Measurements from ENCODE around the gene HYLS1. TPM values are rescaled to one million over a fixed set of nuclear protein-coding genes. Genes with fewer than 3 reads are reported as not detected.

HYLS1 gene
- total RNA-seq, 2 donors from 2014 or later = 3.7 to 5.0 TPM

DNA sequence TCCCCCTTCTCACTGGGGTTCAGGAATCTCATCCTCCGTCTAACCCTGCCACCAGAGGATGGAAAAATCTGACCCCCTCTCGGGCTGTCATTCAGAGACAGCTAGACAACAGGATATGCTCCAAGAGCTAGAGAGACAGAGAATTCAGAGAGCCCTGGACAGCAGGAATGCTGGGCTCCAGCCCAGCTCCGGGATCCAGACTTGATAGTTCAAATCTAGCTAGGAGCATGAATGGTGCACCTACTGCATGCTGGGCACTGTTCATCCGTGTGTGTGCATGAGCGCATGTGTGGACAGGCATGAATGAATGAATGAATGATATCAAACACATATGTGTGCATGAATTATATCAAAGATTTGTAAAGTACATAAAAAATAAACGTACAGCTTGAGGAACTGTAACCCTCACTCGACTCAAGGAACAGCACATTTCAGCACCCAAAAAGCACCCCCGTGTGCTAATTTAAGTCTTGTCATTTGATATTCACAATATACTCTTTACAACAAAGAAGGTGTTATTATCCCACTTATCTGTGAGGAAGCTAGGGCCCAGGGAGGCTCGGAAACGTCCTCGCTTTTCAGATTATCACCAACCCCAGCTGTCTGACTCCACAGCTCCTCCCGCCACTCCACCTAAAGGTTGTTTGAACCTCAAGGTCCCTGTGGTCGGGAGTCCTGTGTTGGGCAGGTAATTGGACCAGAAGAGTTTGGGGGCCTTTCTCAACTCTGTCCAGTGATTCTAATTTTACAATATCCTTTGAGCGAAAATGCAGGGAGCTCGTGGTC lies 57.7 kb downstream of the HYLS1 start:
- DNase-seq (ENCODE audit: low spot score) = no peak
- intact Hi-C loops (cut with DNase I) = no loop called here

- DNase-seq (ENCODE audit: low spot score) = no peak
- intact Hi-C loops (cut with DNase I) = no loop called here
Observed at GRCh38 chr11:125945797-125946520, 58.5 kb downstream of the HYLS1 start, which contains the start of gene VSIG10L2. Gene VSIG10L2 (plus strand): TSS chr11:125946044. CDS start chr11:125946056, 12 bp downstream.

GRCh38 chr11:125946712-125947418 lies 59.4 kb downstream of the HYLS1 start:
- intact Hi-C loops (cut with DNase I) = no loop called here
- DNase-seq (ENCODE audit: low spot score) = no peak

DNA sequence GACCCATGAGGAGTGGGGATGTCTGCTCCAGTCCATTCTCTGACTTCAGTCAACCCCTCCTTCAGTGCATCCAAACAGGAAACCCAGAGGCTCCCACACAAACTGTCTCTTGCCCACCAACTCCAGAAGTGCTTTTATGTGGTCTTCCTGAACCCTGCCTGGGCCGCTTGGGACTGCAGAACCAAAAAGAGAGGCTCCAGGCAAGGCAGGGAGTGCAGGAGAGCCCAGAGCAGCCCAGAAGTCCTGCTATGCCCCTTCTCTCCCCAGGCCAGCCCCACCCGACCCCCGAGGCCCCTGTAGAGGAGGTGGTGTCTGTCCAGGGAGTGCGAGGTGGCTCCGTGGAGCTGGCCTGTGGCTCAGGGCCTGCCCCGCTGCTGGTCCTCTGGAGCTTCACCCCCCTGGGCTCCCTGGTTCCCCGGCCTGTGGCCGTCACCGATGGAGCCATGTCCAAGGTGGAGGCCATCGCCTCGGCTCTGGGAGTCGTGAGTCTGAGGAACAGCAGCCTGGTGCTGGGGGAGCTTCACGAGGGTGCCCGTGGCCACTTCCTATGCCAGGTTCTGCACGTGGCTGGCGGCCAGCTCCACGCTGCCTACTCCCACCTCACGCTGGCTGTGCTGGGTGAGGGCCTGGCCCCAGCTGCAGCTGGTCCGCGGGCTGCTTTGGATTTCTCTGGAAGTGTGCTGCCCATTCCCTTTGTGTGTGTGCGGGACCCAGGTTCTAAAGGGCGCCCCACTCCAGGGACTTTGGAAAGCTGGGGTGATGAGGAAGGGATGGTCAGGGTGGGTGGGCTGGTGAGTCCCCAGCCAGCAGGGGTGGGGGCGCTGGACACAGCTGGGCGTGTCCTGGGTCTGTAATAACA lies 60.2 kb downstream of the HYLS1 start:
- no peak for DNase-seq (ENCODE audit: low spot score)
- intact Hi-C loops (cut with DNase I) = no loop called here

DNA sequence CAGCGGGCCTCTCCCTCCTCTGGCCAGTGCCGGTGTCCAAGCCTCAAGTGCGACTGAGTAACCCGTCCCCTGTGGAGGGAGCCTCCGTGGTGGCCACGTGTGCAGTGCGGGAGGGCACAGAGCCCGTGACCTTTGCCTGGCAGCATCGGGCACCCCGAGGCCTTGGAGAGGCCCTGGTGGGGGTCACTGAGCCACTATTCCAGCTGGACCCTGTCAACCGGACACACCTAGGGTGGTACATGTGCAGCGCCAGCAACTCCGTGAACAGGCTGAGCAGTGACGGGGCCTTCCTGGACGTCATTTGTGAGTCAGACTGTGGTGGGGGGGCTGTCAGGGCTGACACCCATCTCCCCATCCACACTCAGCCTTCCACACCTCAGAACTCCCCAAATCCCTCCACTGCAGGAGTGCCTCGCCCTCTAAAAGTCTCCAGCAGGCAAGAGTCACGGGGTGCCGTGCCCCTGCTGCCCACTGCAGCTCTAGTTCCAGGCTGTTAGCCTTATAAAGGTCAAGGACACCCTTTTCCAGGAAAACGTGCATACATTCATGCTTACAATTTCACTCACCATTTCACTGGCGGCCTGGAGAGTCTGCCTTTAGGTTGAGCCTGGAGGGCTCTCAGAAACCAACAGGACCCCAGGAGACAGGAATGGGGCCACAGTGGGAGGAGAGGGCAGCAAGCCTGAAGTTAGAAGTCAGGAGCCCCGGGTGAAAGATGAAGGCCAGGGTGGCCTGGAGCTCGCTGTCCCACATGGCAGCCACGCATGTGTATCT lies 61.0 kb downstream of the HYLS1 start:
- intact Hi-C loops (cut with DNase I) = no loop called here
- no peak for DNase-seq (ENCODE audit: low spot score)

DNA sequence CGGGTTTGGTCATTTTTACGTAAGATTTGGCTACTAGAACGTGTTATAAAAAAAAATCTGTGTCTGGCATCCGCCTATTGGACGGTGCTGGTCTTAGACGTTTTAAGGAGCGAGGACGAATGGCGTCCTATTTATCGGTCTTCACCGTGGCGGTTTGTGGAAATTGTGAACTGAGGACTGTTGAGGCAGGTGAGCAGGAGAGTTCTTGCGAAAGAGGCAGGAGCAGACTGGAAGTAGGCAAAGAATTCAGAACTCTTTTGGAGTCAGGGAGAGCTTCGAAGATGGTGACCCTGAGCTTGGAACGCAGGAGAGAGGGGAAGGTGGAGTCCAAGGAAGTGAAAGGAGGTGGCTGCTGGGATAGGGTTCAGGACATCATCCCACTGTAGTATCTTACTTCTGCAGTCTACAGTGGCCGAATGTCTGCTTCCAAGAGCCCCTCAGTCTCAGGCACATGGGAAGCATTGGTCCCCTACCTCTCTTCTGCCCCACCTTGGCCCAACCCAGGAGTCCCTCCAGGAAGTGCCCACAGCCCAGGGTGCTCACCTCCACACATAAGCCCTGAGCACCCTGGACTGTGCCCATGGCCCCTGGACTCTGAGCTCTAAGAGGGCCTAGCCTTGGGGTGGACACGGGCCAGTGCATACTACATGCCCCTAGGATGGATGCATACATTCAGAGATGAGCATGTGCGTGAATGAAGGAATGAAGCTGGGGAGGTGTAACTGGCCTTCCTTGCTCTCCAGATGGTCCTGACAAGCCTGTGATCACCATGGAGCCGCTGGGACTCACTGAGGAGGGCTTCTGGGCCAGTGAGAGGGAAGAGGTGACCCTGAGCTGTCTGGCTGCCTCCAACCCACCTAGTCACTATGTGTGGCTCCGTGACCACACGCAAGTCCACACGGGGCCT lies 62.1 kb downstream of the HYLS1 start:
- peak; percentile 72 for DNase-seq (ENCODE audit: low spot score)
- intact Hi-C loops (cut with DNase I) = no loop called here

GRCh38 chr11:125950178-125950490 lies 62.7 kb downstream of the HYLS1 start:
- intact Hi-C loops (cut with DNase I) = no loop called here
- DNase-seq (ENCODE audit: low spot score) = peak; percentile 74

Other genes starting within 250 kb of the HYLS1 start
- gene ACRV1, start 206.8 kb upstream of the HYLS1 start, total RNA-seq = not detected
- not detected for gene PATE1, start 141.4 kb upstream of the HYLS1 start, total RNA-seq
- under 1 TPM in 1 of 2 donors, not detected in 1; 0.79 TPM for gene PATE2, start 108.8 kb upstream of the HYLS1 start, total RNA-seq
- gene PATE3, start 99.5 kb upstream of the HYLS1 start, total RNA-seq = not detected
- gene PATE4, start 54.4 kb upstream of the HYLS1 start, total RNA-seq = not detected
- gene PUS3, start 15.5 kb downstream of the HYLS1 start, total RNA-seq = 1 to 10 TPM; 7.1 to 9.1 TPM
- gene DDX25, start 16.8 kb downstream of the HYLS1 start, total RNA-seq = not detected
- under 1 TPM in 1 of 2 donors, not detected in 1; 0.14 TPM for gene VSIG10L2, start 58.4 kb downstream of the HYLS1 start, total RNA-seq
- gene CDON, start 175.2 kb downstream of the HYLS1 start, total RNA-seq = 10 to 100 TPM; 11.2 to 31.3 TPM